ENCODE data around the gene RPL7A.
"Not testable (repeated sequence)": the region's sequence is repeated elsewhere in the genome, so short reads cannot be mapped to it uniquely, and the experiment has no call there.

Gene RPL7A

GRCh38 chr9:133389025-133389557 lies 41.1 kb downstream of the RPL7A start:
- DNase-seq (ENCODE audit: low read depth in 2 of 2) = no peak

- no peak for DNase-seq (ENCODE audit: low read depth in 2 of 2)
These were observed 41.5 kb downstream of the RPL7A start for GRCh38 chr9:133389562-133389961.

- no peak for DNase-seq (ENCODE audit: low read depth in 2 of 2)
These were observed 42.7 kb downstream of the RPL7A start for GRCh38 chr9:133390713-133391112.

GRCh38 chr9:133391449-133391848 lies 43.4 kb downstream of the RPL7A start:
- DNase-seq (ENCODE audit: low read depth in 2 of 2) = not testable (repeated sequence)

GRCh38 chr9:133392308-133392707 lies 44.3 kb downstream of the RPL7A start:
- DNase-seq (ENCODE audit: low read depth in 2 of 2) = not testable (repeated sequence)

- DNase-seq (ENCODE audit: low read depth in 2 of 2) = no peak
These were observed 45.4 kb downstream of the RPL7A start for GRCh38 chr9:133393399-133393798.

- no peak for DNase-seq (ENCODE audit: low read depth in 2 of 2)
These were observed 46.8 kb downstream of the RPL7A start for GRCh38 chr9:133394687-133395271.

GRCh38 chr9:133396952-133397351 lies 48.9 kb downstream of the RPL7A start:
- DNase-seq (ENCODE audit: low read depth in 2 of 2) = no peak

- no peak for DNase-seq (ENCODE audit: low read depth in 2 of 2)
These were observed 49.4 kb downstream of the RPL7A start for GRCh38 chr9:133397370-133397769.

- DNase-seq (ENCODE audit: low read depth in 2 of 2) = no peak
These were observed 49.9 kb downstream of the RPL7A start for GRCh38 chr9:133397895-133398294.

GRCh38 chr9:133400292-133400691 lies 52.3 kb downstream of the RPL7A start:
- DNase-seq (ENCODE audit: low read depth in 2 of 2) = no peak

All from activated CD8-positive, alpha-beta memory T cell treated with anti-CD3 and anti-CD28 coated beads for 4 hours (primary cell).